ENCODE results near the gene TBL2.
"Not testable (repeated sequence)": the region's sequence is repeated elsewhere in the genome, so short reads cannot be mapped to it uniquely, and the experiment has no call there.

The TBL2 gene

DNA sequence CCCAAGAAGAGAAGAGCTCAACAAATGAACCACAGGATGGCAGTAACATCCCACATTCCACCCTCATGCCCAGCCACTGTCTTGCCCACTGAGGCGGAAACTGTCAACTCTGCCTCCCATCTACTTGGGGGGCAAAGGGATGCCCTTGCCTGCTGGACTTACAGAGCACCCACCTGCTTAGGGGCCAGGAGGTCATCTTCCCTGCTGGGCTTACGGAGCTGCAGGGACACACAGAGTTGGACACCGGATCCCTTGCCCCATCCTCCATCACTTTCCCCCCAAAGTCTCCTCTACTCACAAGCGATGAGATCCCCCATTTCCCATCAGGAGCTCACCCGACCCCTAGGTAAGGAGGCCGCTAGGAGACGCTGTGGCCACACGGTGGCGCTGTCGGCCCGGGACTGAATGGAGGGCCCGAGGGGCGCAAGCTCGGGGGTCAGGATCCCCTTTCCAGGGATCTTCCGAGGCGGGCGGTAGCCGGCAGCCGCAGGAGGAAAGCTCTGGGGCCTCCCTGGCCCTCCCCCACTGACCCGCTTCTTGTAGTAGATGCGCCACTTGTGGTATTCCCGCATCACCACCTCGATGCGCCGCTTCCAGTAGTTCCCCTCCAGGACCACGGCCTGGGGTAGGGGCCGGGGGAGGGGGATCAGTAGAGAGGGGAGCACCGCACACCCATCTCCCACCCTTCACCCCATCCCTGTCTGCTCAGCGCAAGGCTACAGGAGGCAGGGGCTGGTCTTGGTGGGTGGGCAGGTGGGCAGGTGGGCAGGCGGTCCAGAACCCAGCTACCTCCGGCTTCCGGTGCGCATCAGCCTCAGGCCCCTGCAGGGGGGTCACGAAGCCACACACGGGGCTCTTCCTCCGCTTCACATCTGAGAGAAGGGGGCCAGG lies 28.7 kb upstream of the TBL2 start:
- DNase-seq, result peak; percentile 45

DNA sequence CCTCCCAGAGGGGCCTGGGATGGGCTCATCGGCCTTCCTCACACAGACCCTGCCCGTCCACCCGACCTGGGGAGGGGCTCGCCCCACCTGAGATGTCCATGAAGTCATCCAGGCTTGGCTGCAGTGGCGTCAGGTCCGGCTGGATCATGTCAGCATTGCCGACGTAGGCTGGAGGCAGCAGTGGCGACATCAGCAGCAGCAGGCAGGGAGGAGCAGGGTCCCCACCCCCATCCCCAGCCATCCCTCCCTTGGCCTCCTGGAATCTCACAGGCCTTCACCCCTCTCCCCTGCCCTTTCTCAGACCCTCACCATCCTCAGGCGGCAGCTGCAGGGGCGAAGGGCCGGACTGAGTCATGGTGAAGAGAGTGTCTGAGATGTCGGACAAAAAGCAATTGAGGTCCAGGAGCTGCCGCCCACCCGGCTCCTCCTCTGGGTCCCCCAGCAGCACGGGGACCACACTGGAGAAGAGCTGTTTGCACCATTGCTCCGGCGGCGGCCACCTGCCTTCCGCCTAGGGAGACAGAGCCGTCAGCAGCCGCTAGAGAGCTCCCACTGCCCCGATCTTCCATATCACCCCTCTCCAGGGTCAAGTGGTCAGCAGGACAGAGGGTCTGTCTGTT lies 27.3 kb upstream of the TBL2 start:
- DNase-seq, result no peak

DNA sequence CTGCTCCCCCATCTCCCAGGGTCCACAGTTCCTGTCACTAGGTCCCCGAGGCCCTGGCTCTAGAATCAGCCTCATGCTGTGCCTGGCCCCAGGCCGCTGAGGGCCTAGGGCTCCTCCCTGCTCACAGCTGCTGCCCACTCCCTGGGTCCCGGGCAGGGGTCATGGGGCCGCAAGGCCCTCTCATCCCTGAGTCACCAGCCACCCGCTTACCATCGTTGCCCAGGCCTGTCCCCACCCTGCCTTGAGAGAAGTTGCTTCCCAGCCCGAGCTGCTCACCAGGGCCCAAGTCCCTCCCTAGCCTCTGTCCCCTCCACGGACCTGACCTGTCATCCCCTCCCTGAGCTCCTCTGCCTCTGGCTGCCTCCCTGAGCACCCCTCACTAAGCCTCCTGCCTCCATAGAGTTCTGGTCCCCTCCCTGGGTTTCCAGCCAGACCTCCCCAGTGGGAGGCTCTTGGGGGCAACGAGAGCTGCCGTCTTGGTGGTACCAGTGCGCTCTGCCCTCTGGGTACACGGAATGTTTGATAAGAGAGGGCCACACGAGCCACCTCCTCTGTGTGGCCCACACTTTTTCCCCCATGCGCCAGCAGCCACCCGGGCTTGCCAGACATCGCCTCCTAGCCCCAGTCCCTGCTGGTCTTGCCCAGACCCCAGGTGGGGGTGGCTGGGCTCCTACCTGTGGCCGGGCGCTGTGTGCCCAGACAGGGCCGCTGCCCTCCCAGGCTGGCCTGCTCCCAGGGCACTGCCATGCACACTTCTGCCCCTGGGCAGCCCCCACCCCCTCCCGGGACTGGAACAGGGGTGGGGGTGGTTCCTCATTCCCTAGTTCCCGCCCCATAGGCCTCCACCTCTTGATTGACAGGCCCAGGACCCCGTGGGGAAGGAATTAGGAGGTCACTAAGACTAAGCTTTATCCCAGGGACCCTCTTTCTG lies 24.6 kb upstream of the TBL2 start:
- DNase-seq, result no peak

- no peak for DNase-seq
These were observed 21.5 kb upstream of the TBL2 start for GRCh38 chr7:73599916-73600315.

DNA sequence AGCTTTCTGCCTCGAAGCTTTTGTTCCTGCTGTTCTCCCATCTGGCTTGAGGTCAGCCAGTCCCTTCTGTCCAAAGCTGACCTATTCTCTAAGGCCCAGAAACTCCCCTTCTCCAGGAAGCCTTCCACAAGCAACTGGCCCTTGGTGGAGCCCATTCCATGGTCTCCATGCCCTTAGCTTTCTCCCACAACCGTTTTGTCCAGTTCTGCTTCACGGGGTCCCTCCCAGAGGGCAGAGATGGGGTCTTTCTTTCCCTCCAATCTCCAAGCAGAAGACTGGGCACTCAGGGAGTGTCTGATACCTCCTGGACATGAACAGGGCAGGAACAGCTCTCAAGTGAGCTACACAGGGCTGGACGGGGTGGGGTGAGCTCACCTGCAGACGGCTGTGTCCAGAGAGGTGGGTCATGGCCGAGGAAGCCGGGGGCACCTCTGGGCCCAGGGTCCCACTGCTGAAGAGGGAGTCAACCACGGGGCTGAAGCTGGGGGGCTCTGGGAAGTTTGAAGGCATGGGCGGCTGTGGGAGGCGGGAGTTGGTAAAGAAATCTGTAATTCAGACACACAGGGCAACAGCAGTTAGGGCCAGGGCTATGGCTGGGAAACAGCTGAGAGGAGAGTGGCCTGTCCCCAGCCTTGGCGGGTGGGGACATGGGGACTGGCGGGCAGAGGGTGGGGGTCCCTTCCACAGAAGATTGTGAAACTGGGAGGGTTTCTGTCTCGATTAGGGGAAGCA lies 20.9 kb upstream of the TBL2 start:
- no peak for DNase-seq

- DNase-seq, result no peak
These were observed 19.8 kb upstream of the TBL2 start for GRCh38 chr7:73597978-73598782.

DNA sequence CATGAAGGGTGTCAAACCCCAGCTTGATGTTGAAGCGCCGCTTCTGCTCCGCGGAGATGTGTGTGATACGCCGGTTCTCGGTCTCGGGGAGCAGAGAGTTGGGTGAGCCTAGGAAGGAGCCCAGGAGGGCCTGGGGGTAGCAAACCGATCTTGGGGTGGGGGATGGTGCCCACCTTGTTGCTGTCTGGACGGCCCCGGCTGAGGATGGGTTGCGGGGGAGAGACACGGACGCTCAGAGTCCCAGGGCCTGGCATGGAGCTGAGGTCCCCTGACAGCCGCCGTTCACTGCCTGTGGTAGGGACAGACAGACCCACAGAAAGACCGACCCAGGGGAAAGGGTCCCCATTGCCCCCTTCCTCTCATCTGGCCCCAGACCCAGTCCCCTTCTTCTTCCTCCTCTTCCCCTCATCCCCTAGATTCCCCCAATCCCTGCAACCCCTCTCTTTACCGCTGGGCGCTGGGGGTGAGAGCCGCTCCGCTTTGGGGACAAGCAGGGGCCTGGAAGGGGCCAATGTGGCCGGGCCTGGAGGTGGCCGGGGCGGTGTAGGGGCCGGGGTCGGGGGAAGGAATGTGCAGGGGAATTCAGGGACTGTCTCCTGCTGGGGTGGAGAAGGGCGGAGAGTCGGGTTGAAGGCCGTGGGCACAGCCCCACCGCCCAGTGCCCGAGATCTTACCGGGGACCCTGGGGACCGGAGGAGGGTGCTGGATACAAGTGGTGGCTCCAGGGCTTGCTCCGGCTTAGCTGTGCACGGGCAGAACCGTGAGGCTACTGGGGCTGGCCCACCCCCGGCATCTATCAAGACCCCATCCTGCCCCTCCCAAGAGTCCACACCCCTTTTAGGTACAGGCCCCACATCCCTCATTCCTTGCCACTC lies 18.0 kb upstream of the TBL2 start:
- no peak for DNase-seq

- DNase-seq, result no peak
These were observed 17.0 kb upstream of the TBL2 start for GRCh38 chr7:73595358-73595757.

DNA sequence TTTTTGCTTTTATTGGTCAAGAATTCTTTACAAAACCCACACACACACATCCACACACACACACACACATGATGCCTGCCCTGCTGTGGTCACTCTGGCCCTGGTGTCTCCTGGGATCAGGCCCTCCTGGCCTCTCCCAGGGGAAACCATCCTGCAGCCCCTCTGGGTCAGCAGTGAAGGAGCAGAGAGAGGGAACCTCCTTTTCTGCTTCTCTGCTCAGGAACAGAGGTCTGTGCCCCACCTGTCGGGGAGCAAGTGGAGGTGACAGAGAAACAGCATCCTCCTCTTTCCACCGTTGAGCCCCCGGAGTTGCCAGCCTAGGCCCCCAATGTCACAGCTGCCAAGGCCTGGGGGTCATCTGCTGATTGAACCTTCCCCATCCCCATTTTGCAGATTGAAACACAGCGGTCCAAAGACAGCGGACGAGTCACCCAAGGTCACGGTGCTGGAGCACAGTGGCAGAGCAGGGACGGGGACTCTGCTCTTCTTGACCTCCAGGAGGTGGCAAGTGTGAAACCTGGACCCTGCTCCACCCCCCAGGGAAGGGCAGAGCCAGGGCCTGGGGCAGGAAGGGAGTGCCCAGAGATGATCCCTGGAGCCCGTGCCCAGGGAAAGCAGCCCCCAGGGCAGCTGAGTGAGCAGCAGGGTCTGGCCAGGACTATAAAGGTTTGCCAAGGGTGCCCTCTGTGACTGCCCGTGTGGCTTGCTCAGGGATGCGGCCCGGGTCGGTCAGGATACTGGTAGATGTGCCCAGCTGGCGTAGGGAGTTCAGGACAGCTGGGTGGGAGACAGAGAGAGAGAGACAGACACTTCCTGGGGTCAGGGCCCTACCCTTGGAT lies 15.0 kb upstream of the TBL2 start:
- no peak for DNase-seq

GRCh38 chr7:73586911-73587310 lies 8.5 kb upstream of the TBL2 start:
- no peak for DNase-seq

DNA sequence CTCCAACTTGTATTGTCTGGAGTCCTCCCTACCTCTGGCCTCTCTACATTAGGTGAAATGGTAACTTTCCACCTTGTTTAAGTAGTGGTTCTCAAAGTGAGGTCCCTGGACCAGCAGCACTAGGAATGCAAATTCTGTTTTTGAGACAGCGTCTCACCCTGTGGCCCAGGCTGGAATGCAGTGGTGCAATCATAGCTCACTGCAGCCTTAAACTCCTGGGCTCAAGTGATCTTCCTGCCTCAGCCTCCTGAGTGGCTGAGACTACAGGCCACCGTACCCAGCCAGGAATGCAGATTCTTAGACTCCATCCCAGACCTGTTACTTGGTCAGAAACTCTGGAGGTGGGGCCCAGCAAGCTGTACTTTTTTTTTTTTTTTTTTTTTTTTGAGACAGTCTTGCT lies 6.8 kb upstream of the TBL2 start:
- no peak for DNase-seq

- no peak for DNase-seq
These were observed 4.4 kb upstream of the TBL2 start for GRCh38 chr7:73582664-73583202.

- DNase-seq, result not testable (repeated sequence)
These were observed 2.6 kb upstream of the TBL2 start for GRCh38 chr7:73581006-73581405.

DNA sequence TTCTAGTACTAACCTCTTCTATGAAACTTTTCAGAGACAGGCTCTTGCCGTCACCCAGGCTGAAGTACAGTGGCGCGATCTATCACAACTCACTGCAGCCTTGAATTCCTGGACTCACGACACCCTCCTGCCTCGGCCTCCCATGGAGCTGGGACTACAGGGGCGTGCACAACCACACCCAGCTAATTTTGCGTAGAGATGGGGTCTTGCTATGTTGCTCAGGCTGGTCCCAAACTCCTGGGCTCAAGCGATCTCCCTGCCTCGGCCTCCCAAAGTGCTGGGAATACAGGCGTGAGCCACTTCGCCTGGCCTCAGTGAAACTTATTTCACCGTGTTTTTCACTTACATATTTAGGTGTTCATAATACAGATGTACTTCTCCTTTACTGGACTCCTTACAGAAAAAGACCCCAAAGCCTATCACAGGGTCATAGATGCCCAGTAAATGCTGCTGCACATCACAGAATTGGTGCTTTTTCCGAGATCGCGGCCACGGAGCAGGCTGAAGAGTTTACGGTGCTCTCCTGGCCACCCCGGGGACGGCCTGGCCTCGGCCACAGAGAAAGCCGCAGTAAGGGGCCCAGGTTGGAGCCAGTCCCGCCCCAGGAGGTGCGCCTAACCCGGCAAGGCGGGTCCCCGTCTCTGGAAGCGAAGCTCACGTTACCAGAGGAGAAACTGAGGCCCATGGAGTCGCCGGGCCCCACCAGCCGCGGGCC lies 595 bp downstream of the TBL2 start:
- DNase-seq, result no peak

- DNase-seq, result no peak
These were observed 4.6 kb downstream of the TBL2 start for GRCh38 chr7:73573791-73574190.

DNA sequence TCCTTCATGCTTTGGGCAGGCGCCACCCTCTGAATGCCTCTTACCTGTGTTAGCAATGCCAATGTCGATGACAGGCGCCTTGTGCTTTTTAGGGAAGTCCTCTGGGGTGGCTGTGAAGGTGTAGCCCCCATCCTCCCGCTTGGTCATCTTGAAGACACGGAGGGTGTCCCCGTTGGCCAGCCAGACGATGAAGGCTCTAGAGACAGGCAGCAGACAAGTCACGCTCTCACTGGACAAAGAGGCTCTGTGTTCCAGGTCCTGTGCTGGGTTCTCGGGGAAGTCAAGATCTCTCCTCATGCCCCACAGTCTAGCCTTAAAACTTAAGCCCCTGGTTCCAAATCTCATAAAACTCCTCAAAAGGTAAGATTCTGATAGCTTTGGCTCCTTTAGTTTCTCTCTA lies 5.1 kb downstream of the TBL2 start:
- DNase-seq, result no peak

DNA sequence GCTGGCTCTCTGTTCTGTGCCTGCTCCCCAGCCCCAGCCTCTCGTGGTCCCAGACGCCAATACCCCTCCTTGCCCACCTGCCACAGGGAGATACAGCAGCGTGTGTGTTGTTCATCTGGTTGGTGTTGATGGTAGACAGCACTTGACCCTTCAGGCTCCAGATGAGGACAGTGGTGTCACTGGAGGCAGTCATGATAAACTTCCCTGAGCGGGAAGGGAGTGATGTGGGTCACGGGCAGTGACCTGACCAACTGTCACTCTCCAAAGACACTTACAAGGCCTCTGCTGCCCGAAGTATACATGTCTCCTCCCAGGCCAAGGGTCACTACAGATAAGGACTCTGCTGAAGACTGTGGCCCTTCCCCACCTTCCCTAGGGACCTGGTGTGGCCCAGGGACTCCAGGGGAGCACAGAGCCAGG lies 5.6 kb downstream of the TBL2 start:
- DNase-seq, result no peak

DNA sequence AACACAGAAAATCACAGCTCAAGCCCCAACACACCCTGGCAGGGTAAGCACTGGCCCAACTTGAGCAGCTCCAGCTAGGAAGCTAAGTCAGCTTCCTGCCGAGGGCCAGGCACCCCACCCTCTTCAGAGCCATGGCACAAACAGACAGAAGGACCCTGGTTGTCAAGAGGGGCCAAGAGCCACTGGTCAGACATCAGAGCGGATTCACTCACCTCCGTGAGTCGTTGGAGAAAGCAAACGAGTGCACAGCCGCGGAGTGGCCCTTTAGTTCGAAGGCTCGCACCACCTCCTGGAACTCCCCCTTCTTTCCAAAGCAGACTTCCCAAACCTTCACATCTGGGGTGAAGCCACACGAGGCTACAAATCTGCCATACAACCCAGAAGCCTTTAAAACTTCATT lies 7.4 kb downstream of the TBL2 start:
- DNase-seq, result no peak

DNA sequence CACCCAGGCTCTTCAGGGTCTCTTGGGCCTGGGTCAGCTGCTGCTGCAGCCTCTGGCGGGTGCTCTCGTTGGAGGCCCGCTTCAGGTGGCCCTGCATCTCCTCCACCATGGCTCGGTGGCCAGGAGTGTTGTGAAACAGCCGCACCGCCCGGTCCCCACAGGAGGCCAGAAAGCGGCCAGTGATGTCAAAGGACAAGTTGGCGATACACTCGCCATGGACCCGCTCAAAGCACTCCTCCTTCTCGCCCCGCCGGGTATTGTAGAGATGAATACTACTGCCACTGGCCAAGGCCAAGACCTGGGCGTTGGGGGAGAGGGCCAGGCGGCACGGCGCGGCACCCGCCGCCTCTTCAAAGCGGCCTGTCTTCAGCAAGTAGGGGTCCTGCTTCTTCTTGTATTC lies 7.9 kb downstream of the TBL2 start:
- no peak for DNase-seq
